K562 (cell line): Measurements from ENCODE around the gene MMRN1. TPM values are rescaled to one million over a fixed set of nuclear protein-coding genes. Genes with fewer than 3 reads are reported as not detected.

ENCODE experiments used
- ATAC-seq: fragments of 200-7000 bp; cut with Tn5 transposase; 3 replicates; pipeline ENCODE4 v1.9.1; 2020; ENCODE audit warnings: moderate library complexity
- BruUV-seq: library from RNA; stranded (reverse); fragments of 400-500 nt; replicated peaks from 2 replicates; lab custom pipeline; 2021; lab: Mats Ljungman, UMichigan
- CTCF ChIA-PET: fragments of 300-600 bp; formaldehyde crosslinking; extraction: SDS; loops from one replicate; lab custom pipeline; 2021; ENCODE audit warnings: low intra/inter-chr PET ratio; lab: Yijun Ruan, JAX
- POLR2A ChIA-PET: fragments of 300-600, 350-650 bp; sonication (Branson Sonifier 250); formaldehyde crosslinking; extraction: SDS; loops from one replicate; lab custom pipeline; 2021; ENCODE audit warnings: antibody characterized with exemption, inconsistent platforms; lab: Yijun Ruan, JAX
- DNase-seq, 4 experiments: peaks; one replicate each; pipeline versions ENCODE4 v3.0.0 to v3.0.0-alpha.2; 2011 to 2018; ENCODE audit warnings: low spot score in 3 of 4, mixed read lengths in 3 of 4; ENCODE audit errors: extremely low read depth in 1 of 4
- FAIRE-seq: peaks from 2 replicates; lab custom pipeline; 2011; peaks lifted over from hg19 to GRCh38; lab: Jason Lieb, UNC
- H2AFZ ChIP-seq: 2 replicates; pipeline ENCODE4 v1.6.0; 2011; ENCODE audit warnings: low read depth, low read length, control low read depth, inconsistent platforms
- H3K27ac ChIP-seq: fragments of 200-600 bp; 3 replicates; pipeline ENCODE4 v1.8.0; 2011; ENCODE audit warnings: low read depth, mild to moderate bottlenecking, control low read depth, inconsistent platforms, low read length, moderate library complexity, mixed read lengths; ENCODE audit errors: extremely low read depth
- H3K27me3 ChIP-seq, 2 experiments: fragments of 300-600 bp in 1 of 2; 2 replicates in 1 of 2; 3 replicates in 1 of 2; pipeline versions ENCODE4 v1.6.0 to v1.8.0; 2011; ENCODE audit warnings: inconsistent platforms in 2 of 2, low read length in 2 of 2, mild to moderate bottlenecking in 1 of 2, mixed read lengths in 1 of 2, moderate library complexity in 1 of 2; ENCODE audit not compliant: control insufficient read depth in 2 of 2, insufficient read depth in 2 of 2
- H3K36me3 ChIP-seq: fragments of 300-600 bp; 3 replicates; pipeline ENCODE4 v1.8.0; 2011; ENCODE audit warnings: mild to moderate bottlenecking, low read length, inconsistent platforms; ENCODE audit not compliant: control insufficient read depth, insufficient read depth
- H3K4me1 ChIP-seq, 2 experiments: fragments of 200-600 bp in 1 of 2; replicated peaks in 1 of 2; 2 replicates in 1 of 2; 3 replicates in 1 of 2; pipeline versions ENCODE4 v1.5.1 to v1.8.0; 2011; ENCODE audit warnings: inconsistent platforms in 2 of 2, low read length in 2 of 2, mild to moderate bottlenecking in 1 of 2, mixed read lengths in 1 of 2, moderate library complexity in 1 of 2; ENCODE audit not compliant: control insufficient read depth in 2 of 2, insufficient read depth in 2 of 2
- H3K4me2 ChIP-seq: 2 replicates; pipeline ENCODE4 v1.6.1; 2011; ENCODE audit warnings: low read length, control low read depth, inconsistent platforms, mixed read lengths; ENCODE audit not compliant: insufficient read depth
- H3K4me3 ChIP-seq: fragments of 200-600 bp; sonication (generic), shearing (Covaris generic); 2 replicates; pipeline ENCODE4 v1.5.1; 2016; ENCODE audit warnings: control low read depth, inconsistent platforms
- H3K79me2 ChIP-seq: fragments of 200-600 bp; 3 replicates; pipeline ENCODE4 v1.8.0; 2011; ENCODE audit warnings: low read length, inconsistent platforms; ENCODE audit not compliant: control insufficient read depth, insufficient read depth
- H3K9ac ChIP-seq, 2 experiments: 2 replicates each; pipeline versions ENCODE4 v1.6.0 to v1.6.1; 2011; ENCODE audit warnings: low read depth in 2 of 2, low read length in 2 of 2, control low read depth in 1 of 2, inconsistent platforms in 1 of 2, mild to moderate bottlenecking in 1 of 2, mixed read lengths in 1 of 2; ENCODE audit not compliant: insufficient read depth in 1 of 2
- H3K9me1 ChIP-seq: one replicate; pipeline ENCODE4 v1.6.0; 2011; ENCODE audit warnings: inconsistent platforms, mild to moderate bottlenecking, low read length, moderate library complexity; ENCODE audit not compliant: control insufficient read depth, insufficient read depth
- H3K9me3 ChIP-seq: replicated peaks from 2 replicates; pipeline ENCODE4 v1.5.1; 2011; ENCODE audit warnings: low read depth, low read length, inconsistent platforms; ENCODE audit not compliant: control insufficient read depth, insufficient read depth
- H4K20me1 ChIP-seq: replicated peaks from 2 replicates; pipeline ENCODE4 v1.6.1; 2011; ENCODE audit warnings: low read length, inconsistent platforms, mixed read lengths; ENCODE audit not compliant: control insufficient read depth, insufficient read depth
- CCAR2 ChIP-seq: fragments of 200-400 bp; formaldehyde crosslinking; IDR thresholded peaks from 2 replicates; pipeline ENCODE4 v1.6.1; 2017; ENCODE audit warnings: mild to moderate bottlenecking, low read depth, low read length
- CEBPG ChIP-seq, 3 experiments: fragments of 200-800 bp in 1 of 3; sonication (Bioruptor generic) in 1 of 3; sonication (generic) in 1 of 3; formaldehyde crosslinking in 1 of 3; IDR thresholded peaks in 2 of 3; conservative IDR thresholded peaks in 1 of 3; 2 replicates each; pipeline versions ENCODE4 v1.6.1 to v1.8.0; 2016 to 2022; ENCODE audit warnings: missing compliant biosample characterization in 2 of 3, missing genetic modification characterization in 2 of 3, mild to moderate bottlenecking in 1 of 3, missing genetic modification reagents in 1 of 3
- DPF2 ChIP-seq: fragments of 450-650 bp; IDR thresholded peaks from 2 replicates; pipeline ENCODE4 v1.6.1; 2016
- HIVEP1 ChIP-seq: fragments of 250-450 bp; sonication (Bioruptor Pico); IDR thresholded peaks from 2 replicates; pipeline ENCODE4 v1.4.0; 2020; ENCODE audit warnings: mild to moderate bottlenecking
- HNRNPK ChIP-seq: fragments of 200-400 bp; formaldehyde crosslinking; IDR thresholded peaks from one replicate; pipeline ENCODE4 v1.6.1; 2018; ENCODE audit warnings: mild to moderate bottlenecking, low read depth, low read length; ENCODE audit not compliant: poor library complexity, severe bottlenecking
- JUN ChIP-seq, 2 experiments: sonication (generic) in 1 of 2; formaldehyde crosslinking in 1 of 2; IDR thresholded peaks; 2 replicates each; pipeline versions ENCODE4 v1.6.1 to v1.8.0; 2012 to 2022; ENCODE audit warnings: borderline replicate concordance in 2 of 2, mild to moderate bottlenecking in 2 of 2, improper control_type of control experiment in 1 of 2, low read depth in 1 of 2, low read length in 1 of 2, missing genetic modification reagents in 1 of 2
- KAT8 ChIP-seq: fragments of 450-650 bp; IDR thresholded peaks from 2 replicates; pipeline ENCODE4 v1.6.1; 2016; ENCODE audit warnings: low read depth, mild to moderate bottlenecking
- OTX1 ChIP-seq: fragments of 450-650 bp; formaldehyde crosslinking; IDR thresholded peaks from 2 replicates; pipeline ENCODE4 v1.4.0; 2022; ENCODE audit warnings: mild to moderate bottlenecking
- RBM34 ChIP-seq: fragments of 200-400 bp; formaldehyde crosslinking; IDR thresholded peaks from 2 replicates; pipeline ENCODE4 v1.6.1; 2018; ENCODE audit warnings: low read length, borderline replicate concordance; ENCODE audit not compliant: insufficient read depth
- SMC3 ChIP-seq: conservative IDR thresholded peaks from 2 replicates; pipeline ENCODE4 v1.6.1; 2011; ENCODE audit warnings: low read depth, low read length, improper control_type of control experiment; ENCODE audit not compliant: insufficient read depth
- SRSF1 ChIP-seq: fragments of 200-400 bp; formaldehyde crosslinking; IDR thresholded peaks from 2 replicates; pipeline ENCODE4 v1.6.1; 2017; ENCODE audit warnings: mild to moderate bottlenecking, low read depth, low read length, moderate library complexity
- TRIM28 ChIP-seq: fragments of 450-650 bp; IDR thresholded peaks from 2 replicates; pipeline ENCODE4 v1.6.1; 2017
- WGBS: fragments of 100-300 bp; shearing (Covaris generic); methylation state at CpG from one replicate; pipeline ENCODE4 v1.1.6; 2016; ENCODE audit warnings: low coverage, mixed read lengths; ENCODE audit not compliant: insufficient coverage; ENCODE audit errors: missing lambda C conversion rate; 5-methylcytosine and 5-hydroxymethylcytosine counted together
- in situ Hi-C: fragments of 300-500 bp; cut with MboI; formaldehyde crosslinking; loops from 4 replicates; pipeline ENCODE4 v1.15.0; 2018; ENCODE audit warnings: inconsistent platforms, mixed read lengths
- intact Hi-C: fragments of 100-400 bp; cut with micrococcal nuclease; formaldehyde crosslinking; loops from 2 replicates; pipeline ENCODE4 v1.14.2; 2022
- polyA plus RNA-seq, 8 experiments: library from polyadenylated mRNA; depleted of rRNA in 4 of 8; stranded (reverse) in 5 of 8; unstranded in 3 of 8; fragments of >200 nt; fragmentation: Nextera tagmentation in 2 of 8; fragmentation: Illumina TruSeq in 1 of 8; extraction: Ambion mirVana in 2 of 8; extraction: Trizol in 1 of 8; gene quantifications; 2 replicates each; pipeline versions ENCODE4 v1.2.1 to v1.2.3, GENCODE V29; 2011 to 2014; ENCODE audit warnings: inconsistent platforms in 1 of 8, missing spikeins in 1 of 8
- total RNA-seq, 7 experiments: library from RNA; depleted of rRNA in 6 of 7; stranded (reverse); fragments of >200 nt in 6 of 7; fragmentation: Illumina TruSeq in 2 of 7; extraction: Trizol in 2 of 7; gene quantifications; 2 replicates each; pipeline versions ENCODE4 v1.2.1 to v1.2.3, GENCODE V29; 2011 to 2021; ENCODE audit warnings: low replicate concordance in 1 of 7
- TF ChIP-seq, protein P1 (sequence below): sonication (generic); formaldehyde crosslinking; IDR thresholded peaks from 2 replicates; pipeline ENCODE4 v1.8.1; 2023; ENCODE audit warnings: mild to moderate bottlenecking, missing genetic modification reagents, moderate library complexity

MMRN1 gene
- total and polyA plus RNA-seq, 9 of the 15 experiments (the other 6 are each of a cell fraction or from before 2014, with no cell fraction given) = 0.01 to 0.06 (median 0.02) TPM; not detected in 6

DNA sequence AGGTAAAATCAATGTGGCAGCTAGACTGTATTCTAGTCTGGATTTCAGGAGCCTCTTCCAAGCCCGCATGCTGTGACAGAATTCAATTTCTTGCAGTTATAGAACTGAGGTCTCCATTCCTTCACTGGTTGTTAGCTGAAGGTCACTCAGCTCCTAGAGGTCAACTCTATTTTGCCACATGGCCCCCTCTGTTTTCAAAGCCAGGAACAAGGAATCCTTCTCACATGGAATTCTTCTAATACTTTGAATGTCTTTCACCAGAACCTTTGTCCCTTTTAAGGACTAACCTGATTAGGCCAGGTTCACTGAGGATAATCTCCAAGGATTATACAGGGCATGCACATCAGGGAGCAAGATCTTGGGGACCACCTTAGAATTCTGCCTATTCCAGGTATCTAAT, 23.4 kb upstream of the MMRN1 start:
- intact Hi-C loops (no loop called here), in situ Hi-C loops (no loop called here)
- Histone ChIP-seq H3K79me2 (no peaks in the 10 kb centered on the region), H3K36me3 (no peaks in the 10 kb centered on the region), H2AFZ (no peak overlapping the region), H3K9ac (no peak overlapping the region), H3K4me1 (no peaks in the 10 kb centered on the region), H4K20me1 (no peaks in the 10 kb centered on the region), H3K9me3 (no peaks in the 10 kb centered on the region), H3K4me2 (no peak overlapping the region), H3K27ac (no peak overlapping the region), H3K9me1 (no peaks in the 10 kb centered on the region), H3K4me3 (no peak overlapping the region), H3K27me3 (no peaks in the 10 kb centered on the region)
- 14% methylated on average over 1 of the region's 1 CpG for WGBS
- FAIRE-seq (no peak), DNase-seq (no peak), ATAC-seq (no peak)
- CTCF ChIA-PET = no interaction called here
- TF ChIP-seq KAT8 (no peak), SMC3 (no peak), CEBPG (CRISPR knock-in tag; IDR thresholded peaks at IDR 0.05) (no peak), CEBPG (tag; conservative IDR thresholded peaks at IDR 0.05 in 1 of 2, IDR thresholded peaks at IDR 0.05 in 1 of 2) (no peak), HNRNPK (no peak), HIVEP1 (CRISPR knock-in tag) (no peak), CCAR2 (no peak), RBM34 (no peak), DPF2 (no peak), TRIM28 (no peak), SRSF1 (no peak), OTX1 (CRISPR knock-in tag) (no peak), JUN (IDR thresholded peaks at IDR 0.05; ENCODE audit: borderline replicate concordance, low read depth, low read length) (no peak), JUN (CRISPR knock-in tag; IDR thresholded peaks at IDR 0.05; ENCODE audit: borderline replicate concordance) (no peak)
- TF ChIP-seq, protein P1, sequence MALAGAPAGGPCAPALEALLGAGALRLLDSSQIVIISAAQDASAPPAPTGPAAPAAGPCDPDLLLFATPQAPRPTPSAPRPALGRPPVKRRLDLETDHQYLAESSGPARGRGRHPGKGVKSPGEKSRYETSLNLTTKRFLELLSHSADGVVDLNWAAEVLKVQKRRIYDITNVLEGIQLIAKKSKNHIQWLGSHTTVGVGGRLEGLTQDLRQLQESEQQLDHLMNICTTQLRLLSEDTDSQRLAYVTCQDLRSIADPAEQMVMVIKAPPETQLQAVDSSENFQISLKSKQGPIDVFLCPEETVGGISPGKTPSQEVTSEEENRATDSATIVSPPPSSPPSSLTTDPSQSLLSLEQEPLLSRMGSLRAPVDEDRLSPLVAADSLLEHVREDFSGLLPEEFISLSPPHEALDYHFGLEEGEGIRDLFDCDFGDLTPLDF = no peak
- BruUV-seq = no TSS peak
- POLR2A ChIA-PET = no interaction called here
